ENCODE measurements around the gene SAG.
"Not testable (repeated sequence)": the region's sequence is repeated elsewhere in the genome, so short reads cannot be mapped to it uniquely, and the experiment has no call there.

SAG gene

GRCh38 chr2:233362742-233363141 lies 55.1 kb downstream of the SAG start:
- no peak for TF ChIP-seq ZNF274 (IDR thresholded peaks at IDR 0.05; ENCODE audit: low read depth, low read length)
- H3K4me3 ChIP-seq (ENCODE audit: low read length), result no peak overlapping the region

GRCh38 chr2:233363744-233364235 lies 56.2 kb downstream of the SAG start:
- no peak overlapping the region for H3K4me3 ChIP-seq (ENCODE audit: low read length)

GRCh38 chr2:233365861-233366520 lies 58.4 kb downstream of the SAG start:
- no peak overlapping the region for H3K4me3 ChIP-seq (ENCODE audit: low read length)
- no peak for TF ChIP-seq ZNF274 (IDR thresholded peaks at IDR 0.05; ENCODE audit: low read depth, low read length)

More at GRCh38 chr2:233363744-233364235, 56.2 kb downstream of the SAG start:
- TF ChIP-seq ZNF274 (IDR thresholded peaks at IDR 0.05; ENCODE audit: low read depth, low read length), result no peak

DNA sequence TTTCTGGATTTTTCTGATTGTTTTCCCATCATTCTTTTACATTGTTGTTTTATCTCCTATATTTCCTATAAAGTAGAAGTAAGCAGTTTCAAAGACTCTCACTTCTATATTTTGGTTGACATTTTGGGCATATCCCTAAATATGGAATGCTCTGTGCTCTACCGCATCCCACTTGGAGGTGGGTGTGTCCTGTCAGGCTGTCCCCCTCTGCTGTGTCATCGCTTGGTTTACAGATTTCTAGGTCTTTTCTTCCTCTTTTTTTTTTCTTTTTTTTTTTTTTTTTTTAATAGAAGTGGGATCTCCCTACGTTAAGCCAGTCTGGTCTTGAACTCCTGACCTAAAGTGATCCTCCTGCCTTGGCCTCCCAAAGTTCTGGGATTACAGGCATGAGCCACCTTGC lies 60.0 kb downstream of the SAG start:
- TF ChIP-seq ZNF274 (IDR thresholded peaks at IDR 0.05; ENCODE audit: low read depth, low read length), result no peak

GRCh38 chr2:233368756-233369155 lies 61.1 kb downstream of the SAG start:
- TF ChIP-seq ZNF274 (IDR thresholded peaks at IDR 0.05; ENCODE audit: low read depth, low read length), result no peak
- no peak overlapping the region for H3K4me3 ChIP-seq (ENCODE audit: low read length)

More for the DNA sequence above, 60.0 kb downstream of the SAG start:
- no peak overlapping the region for H3K4me3 ChIP-seq (ENCODE audit: low read length)

- no peak overlapping the region for H3K4me3 ChIP-seq (ENCODE audit: low read length)
- TF ChIP-seq ZNF274 (IDR thresholded peaks at IDR 0.05; ENCODE audit: low read depth, low read length), result no peak
Observed at GRCh38 chr2:233369462-233369861, 61.8 kb downstream of the SAG start.

DNA sequence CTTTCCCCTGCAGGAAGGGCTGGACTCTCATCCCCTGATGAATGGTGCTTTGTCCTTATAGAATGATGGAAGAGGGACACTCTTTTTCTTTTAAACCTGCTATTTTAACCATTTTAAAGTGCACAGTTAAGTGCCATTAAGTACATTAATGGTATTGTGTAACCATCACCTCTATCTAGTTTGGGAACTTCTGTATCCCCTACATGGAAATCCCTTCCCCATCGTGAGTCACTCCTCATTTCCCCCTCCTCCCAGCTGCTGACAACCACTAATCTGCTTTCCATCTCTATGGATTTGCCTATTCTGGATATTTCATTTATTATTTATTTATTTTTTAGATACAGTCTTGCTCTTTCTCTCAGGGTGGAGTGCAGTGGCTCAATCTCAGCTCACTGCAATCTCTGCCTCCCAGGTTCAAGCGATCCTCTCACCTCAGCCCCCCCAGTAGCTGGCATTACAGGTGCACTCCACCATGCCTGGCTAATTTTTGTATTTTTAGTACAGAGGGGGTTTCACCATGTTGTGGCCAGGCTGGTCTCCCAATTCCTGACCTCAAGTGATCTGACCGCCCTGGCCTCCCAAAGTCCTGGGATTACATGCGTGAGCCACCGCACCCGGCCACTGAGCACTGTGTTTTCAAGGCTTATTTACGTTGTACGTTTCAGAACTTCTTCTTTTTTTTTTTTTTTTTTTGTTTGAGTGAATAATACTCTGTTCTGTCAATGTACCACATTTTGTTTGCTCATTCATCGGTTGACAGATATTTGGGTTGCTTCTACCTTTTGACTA lies 62.5 kb downstream of the SAG start:
- H3K4me3 ChIP-seq (ENCODE audit: low read length), result no peak overlapping the region

DNA sequence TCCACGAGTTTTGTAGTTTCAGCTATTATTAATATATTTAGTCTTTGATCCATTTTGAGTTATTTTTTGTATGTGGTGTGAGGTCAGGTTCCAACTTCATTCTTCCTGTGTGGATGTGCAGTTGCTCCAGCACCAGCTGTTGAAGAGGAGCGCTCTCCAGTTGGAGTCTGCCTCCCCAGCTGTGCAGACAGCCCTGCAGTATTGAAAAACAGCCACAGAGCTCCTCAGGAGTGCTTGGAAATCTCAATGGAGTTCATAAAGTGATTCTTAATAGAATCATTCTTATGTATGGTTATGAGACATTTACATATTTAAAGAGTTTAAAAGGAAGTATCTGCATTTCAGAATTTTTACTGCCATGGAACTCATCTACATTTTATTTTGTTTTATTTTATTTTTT lies 64.0 kb downstream of the SAG start:
- no peak for TF ChIP-seq ZNF274 (IDR thresholded peaks at IDR 0.05; ENCODE audit: low read depth, low read length)
- H3K4me3 ChIP-seq (ENCODE audit: low read length), result no peak overlapping the region

More for the DNA sequence above, 62.5 kb downstream of the SAG start:
- no peak for TF ChIP-seq ZNF274 (IDR thresholded peaks at IDR 0.05; ENCODE audit: low read depth, low read length)

GRCh38 chr2:233372855-233373254 lies 65.2 kb downstream of the SAG start:
- no peak for TF ChIP-seq ZNF274 (IDR thresholded peaks at IDR 0.05; ENCODE audit: low read depth, low read length)
- no peak overlapping the region for H3K4me3 ChIP-seq (ENCODE audit: low read length)

DNA sequence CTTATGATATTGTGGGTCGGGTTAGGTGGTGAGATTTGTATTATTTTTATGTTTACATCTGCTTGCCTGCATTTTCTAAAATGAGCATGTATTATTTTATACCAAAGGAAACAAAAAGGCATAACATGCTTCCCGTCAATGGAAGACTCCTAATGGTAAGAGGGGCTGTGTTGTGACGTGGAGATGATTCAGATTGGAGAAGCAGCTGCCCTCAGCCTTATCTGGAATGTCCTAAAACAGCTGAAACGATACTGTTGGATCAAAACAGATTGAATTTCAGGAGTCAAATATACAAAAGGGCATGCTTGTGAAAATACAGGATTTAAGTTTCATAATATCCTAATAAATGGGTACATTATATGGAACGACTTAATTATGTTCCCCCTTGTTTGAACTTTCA lies 65.7 kb downstream of the SAG start:
- no peak for TF ChIP-seq ZNF274 (IDR thresholded peaks at IDR 0.05; ENCODE audit: low read depth, low read length)

GRCh38 chr2:233374776-233375175 lies 67.2 kb downstream of the SAG start:
- not testable (repeated sequence) for H3K4me3 ChIP-seq (ENCODE audit: low read length)

More for the DNA sequence above, 65.7 kb downstream of the SAG start:
- no peak overlapping the region for H3K4me3 ChIP-seq (ENCODE audit: low read length)

DNA sequence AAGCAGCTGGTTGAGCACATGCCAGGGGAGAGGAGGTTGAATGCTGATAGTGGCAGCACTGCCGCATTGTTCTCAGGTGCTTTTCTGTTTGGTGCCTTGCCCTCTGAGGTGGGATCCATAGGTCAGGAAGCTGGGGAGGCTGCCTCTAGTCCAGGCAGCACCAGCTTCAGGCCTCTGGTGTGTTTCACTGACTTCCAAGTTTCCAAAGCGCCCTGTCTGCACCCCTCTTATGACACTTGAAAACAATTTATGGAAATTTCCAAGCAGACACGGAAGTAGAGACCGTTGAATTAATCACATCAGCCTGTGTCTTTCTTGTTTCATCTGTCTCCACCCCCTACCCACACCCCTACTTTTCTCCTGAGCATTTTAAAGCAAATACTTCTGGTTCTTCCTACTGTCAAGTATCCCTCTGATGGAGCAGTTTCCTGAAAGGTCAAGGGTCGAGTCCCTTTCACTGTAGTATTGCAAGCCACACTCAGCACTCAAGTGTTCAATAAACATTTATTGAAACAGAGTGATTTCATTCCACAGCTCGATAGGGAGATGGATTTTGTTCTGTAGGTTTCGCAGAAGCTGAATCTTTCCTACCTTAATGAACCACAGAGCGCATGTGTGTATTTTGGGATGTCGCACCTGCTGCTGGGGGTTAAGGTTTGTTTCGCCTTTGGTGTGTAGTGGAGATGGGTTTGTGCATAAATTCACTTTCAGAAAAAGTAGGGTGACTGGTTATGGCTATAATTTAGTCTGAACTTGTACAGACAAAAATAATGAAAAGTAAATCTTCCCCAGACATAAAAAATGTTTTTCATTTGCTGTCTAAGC lies 68.1 kb downstream of the SAG start:
- TF ChIP-seq ZNF274 (IDR thresholded peaks at IDR 0.05; ENCODE audit: low read depth, low read length), result no peak

DNA sequence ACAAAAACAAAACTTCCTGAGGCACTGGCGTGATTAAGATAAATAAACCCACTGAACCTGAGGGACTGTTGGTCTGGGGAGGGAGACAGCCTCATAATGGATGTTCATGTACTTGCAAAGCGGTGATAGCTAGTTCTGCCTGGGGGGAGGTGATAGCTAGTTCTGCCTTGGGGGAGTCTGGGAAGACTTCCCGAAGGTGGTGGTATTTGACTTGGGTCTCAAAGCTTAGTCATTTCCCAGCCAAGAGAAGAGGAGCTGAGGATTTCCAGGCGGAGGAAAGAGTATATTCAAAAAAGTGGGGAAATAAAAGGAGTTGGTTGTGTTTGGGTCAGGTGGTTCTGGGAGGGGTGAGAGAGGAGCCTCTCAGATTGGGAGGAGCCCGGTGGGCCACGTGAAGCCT lies 71.4 kb downstream of the SAG start:
- H3K4me3 ChIP-seq (ENCODE audit: low read length), result no peak overlapping the region
- no peak for TF ChIP-seq ZNF274 (IDR thresholded peaks at IDR 0.05; ENCODE audit: low read depth, low read length)

More for the DNA sequence above, 68.1 kb downstream of the SAG start:
- no peak overlapping the region; the same call in 1 of the 2 replicates for H3K4me3 ChIP-seq (ENCODE audit: low read length)

- no peak overlapping the region for H3K4me3 ChIP-seq (ENCODE audit: low read length)
- no peak for TF ChIP-seq ZNF274 (IDR thresholded peaks at IDR 0.05; ENCODE audit: low read depth, low read length)
Observed at GRCh38 chr2:233379441-233379840, 71.8 kb downstream of the SAG start.
